Progenitor cell of endocrine pancreas (in vitro differentiated cells): Measurements from ENCODE around the gene PLCL1. TPM values are rescaled to one million over a fixed set of nuclear protein-coding genes. Genes with fewer than 3 reads are reported as not detected.

Experiments
- DNase-seq: peaks from one replicate; pipeline ENCODE4 v3.0.0; 2021; ENCODE audit warnings: low spot score; ENCODE audit not compliant: unreplicated experiment
- H3K27ac Mint-ChIP-seq: 2 replicates; pipeline ENCODE4 v1.8.0; 2021; ENCODE audit warnings: mild to moderate bottlenecking, moderate library complexity, mixed read lengths
- H3K27me3 Mint-ChIP-seq: 2 replicates; pipeline ENCODE4 v1.8.0; 2021; ENCODE audit warnings: mixed read lengths
- H3K36me3 Mint-ChIP-seq: 2 replicates; pipeline ENCODE4 v1.8.0; 2022; ENCODE audit warnings: mixed read lengths; ENCODE audit not compliant: insufficient read depth
- H3K4me1 Mint-ChIP-seq: 2 replicates; pipeline ENCODE4 v1.8.0; 2021; ENCODE audit warnings: low read depth, mixed read lengths
- H3K4me3 Mint-ChIP-seq: 2 replicates; pipeline ENCODE4 v1.8.0; 2021; ENCODE audit warnings: low read depth, mild to moderate bottlenecking, moderate library complexity, mixed read lengths
- H3K9me3 Mint-ChIP-seq: 2 replicates; pipeline ENCODE4 v1.8.0; 2021; ENCODE audit warnings: low read depth, mixed read lengths
- CTCF ChIP-seq: fragments of 200-600 bp; sonication (generic); IDR thresholded peaks from one replicate; pipeline ENCODE4 v1.5.0; 2021; ENCODE audit warnings: antibody characterized with exemption, mild to moderate bottlenecking; ENCODE audit not compliant: unreplicated experiment
- total RNA-seq: library from RNA; stranded (reverse); gene quantifications from 2 replicates; pipeline ENCODE4 v1.2.1, GENCODE V29; 2021

Gene PLCL1
- total RNA-seq, 1 donor from 2014 or later: 48.3 TPM

DNA sequence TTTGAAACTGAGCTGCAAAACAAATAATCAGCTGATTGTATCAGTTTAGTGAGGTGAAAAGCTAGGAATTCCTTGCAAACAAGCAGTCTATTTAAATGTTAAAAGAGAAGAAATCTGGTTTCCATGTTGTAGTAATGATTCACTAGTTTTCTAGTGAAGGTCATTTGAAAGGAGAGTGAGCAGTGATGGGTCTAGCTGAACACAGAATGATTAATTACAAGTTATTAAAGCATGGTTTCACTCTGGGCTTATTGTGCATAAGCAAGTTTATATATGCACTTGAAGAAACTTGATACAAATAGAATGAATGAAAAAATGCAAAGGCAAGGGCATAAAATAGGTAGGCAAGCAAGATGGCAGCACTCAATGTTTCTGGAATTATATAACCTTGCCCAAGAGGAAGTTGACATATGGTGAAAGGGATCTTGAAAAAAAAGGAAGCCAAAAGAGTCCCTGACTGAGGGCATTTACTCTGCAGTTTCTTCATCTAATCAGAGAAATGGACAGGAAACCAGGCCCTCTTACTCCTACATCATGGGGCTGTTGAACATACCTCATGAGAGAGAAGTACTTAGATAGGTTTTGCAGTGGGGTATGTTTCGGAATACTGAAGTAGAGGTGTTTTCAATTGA, 53.2 kb downstream of the PLCL1 start:
- H3K27me3 Mint-ChIP-seq: no peaks in the 10 kb centered on the region
- peaks cover 7% of the 10 kb centered on the region for H3K36me3 Mint-ChIP-seq
- H3K4me3 Mint-ChIP-seq: no peak overlapping the region
- peaks cover 30% of the 10 kb centered on the region for H3K4me1 Mint-ChIP-seq
- no peak for TF ChIP-seq CTCF
- DNase-seq: no peak
- peaks cover 14% of the 10 kb centered on the region for H3K9me3 Mint-ChIP-seq
- no peak overlapping the region for H3K27ac Mint-ChIP-seq

- no peaks in the 10 kb centered on the region for H3K27me3 Mint-ChIP-seq
Observed at GRCh38 chr2:197858607-197859140, 54.3 kb downstream of the PLCL1 start.

GRCh38 chr2:197862246-197862955, 58.0 kb downstream of the PLCL1 start:
- H3K27ac Mint-ChIP-seq: no peak overlapping the region
- TF ChIP-seq CTCF: no peak
- no peaks in the 10 kb centered on the region for H3K27me3 Mint-ChIP-seq
- H3K9me3 Mint-ChIP-seq: peaks cover 14% of the 10 kb centered on the region
- peaks cover 7% of the 10 kb centered on the region for H3K36me3 Mint-ChIP-seq
- no peak overlapping the region for H3K4me3 Mint-ChIP-seq
- no peak for DNase-seq
- H3K4me1 Mint-ChIP-seq: peaks cover 24% of the 10 kb centered on the region

More at GRCh38 chr2:197858607-197859140, 54.3 kb downstream of the PLCL1 start:
- no peak overlapping the region for H3K27ac Mint-ChIP-seq
- H3K9me3 Mint-ChIP-seq: peaks cover 14% of the 10 kb centered on the region
- no peak for TF ChIP-seq CTCF
- H3K4me1 Mint-ChIP-seq: peaks cover 30% of the 10 kb centered on the region
- no peak for DNase-seq
- peaks cover 7% of the 10 kb centered on the region for H3K36me3 Mint-ChIP-seq
- H3K4me3 Mint-ChIP-seq: no peak overlapping the region

GRCh38 chr2:197863744-197864143, 59.4 kb downstream of the PLCL1 start:
- Mint-ChIP-seq H3K9me3 (peaks cover 11% of the 10 kb centered on the region), H3K4me3 (no peak overlapping the region), H3K36me3 (peaks cover 5% of the 10 kb centered on the region), H3K4me1 (peaks cover 27% of the 10 kb centered on the region), H3K27me3 (no peaks in the 10 kb centered on the region), H3K27ac (no peak overlapping the region)
- TF ChIP-seq CTCF: no peak
- DNase-seq: no peak

DNA sequence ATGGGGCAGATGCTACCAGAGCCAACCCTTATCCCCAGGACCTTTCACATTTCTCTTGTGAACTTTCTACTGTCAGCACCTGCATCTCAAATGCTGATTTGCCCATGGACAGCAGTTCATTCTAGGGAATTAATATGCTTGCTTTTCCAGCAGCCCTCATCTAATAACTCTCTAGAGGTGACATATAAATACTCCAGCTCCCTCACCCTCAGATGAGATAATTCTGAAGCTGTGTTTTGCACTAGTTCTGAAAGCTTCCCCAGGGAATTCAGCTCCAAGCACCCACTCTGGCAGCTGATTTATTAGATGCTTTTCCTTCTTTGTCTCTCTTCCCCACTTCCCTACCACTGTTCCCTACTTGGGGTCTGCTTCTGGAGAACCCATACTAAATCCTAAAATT, 62.1 kb downstream of the PLCL1 start:
- Mint-ChIP-seq H3K4me1 (peaks cover 47% of the 10 kb centered on the region), H3K9me3 (no peaks in the 10 kb centered on the region)

More for the DNA sequence above, 62.1 kb downstream of the PLCL1 start:
- no peak for TF ChIP-seq CTCF
- Mint-ChIP-seq H3K4me3 (no peak overlapping the region), H3K27me3 (no peaks in the 10 kb centered on the region), H3K27ac (no peak overlapping the region), H3K36me3 (peaks cover 2% of the 10 kb centered on the region)
- DNase-seq: no peak
